Keratinocyte (primary cell): ENCODE results near the gene ARPC1A. TPM values are rescaled to one million over a fixed set of nuclear protein-coding genes. Genes with fewer than 3 reads are reported as not detected.

Experiments
- DNase-seq: peaks from one replicate; pipeline ENCODE4 v3.0.0-alpha.2; 2011; ENCODE audit warnings: low read depth, missing footprints, low spot score
- FAIRE-seq: peaks from 2 replicates; lab custom pipeline; 2011; peaks lifted over from hg19 to GRCh38; lab: Jason Lieb, UNC
- H2AFZ ChIP-seq: 2 replicates; pipeline ENCODE4 v1.6.0; 2012; ENCODE audit warnings: low read length, control low read depth, inconsistent platforms; ENCODE audit not compliant: control insufficient read depth
- H3K27ac ChIP-seq: 2 replicates; pipeline ENCODE4 v1.5.1; 2011; ENCODE audit warnings: low read length; ENCODE audit not compliant: control insufficient read depth, insufficient read depth
- H3K27me3 ChIP-seq: 3 replicates; pipeline ENCODE4 v1.6.0; 2011; ENCODE audit warnings: low read length; ENCODE audit not compliant: control insufficient read depth, insufficient read depth; ENCODE audit errors: extremely low read depth
- H3K36me3 ChIP-seq, 2 experiments: 2 replicates in 1 of 2; 3 replicates in 1 of 2; pipeline ENCODE4 v1.5.1; 2011; ENCODE audit warnings: low read length in 2 of 2, mild to moderate bottlenecking in 1 of 2; ENCODE audit not compliant: control insufficient read depth in 2 of 2, insufficient read depth in 2 of 2; ENCODE audit errors: extremely low read depth in 1 of 2
- H3K4me1 ChIP-seq: 3 replicates; pipeline ENCODE4 v1.5.1; 2011; ENCODE audit warnings: low read length; ENCODE audit not compliant: control insufficient read depth, insufficient read depth; ENCODE audit errors: extremely low read depth
- H3K4me2 ChIP-seq: 3 replicates; pipeline ENCODE4 v1.6.0; 2011; ENCODE audit warnings: low read depth, low read length; ENCODE audit not compliant: control insufficient read depth, insufficient read depth; ENCODE audit errors: extremely low read depth
- H3K4me3 ChIP-seq, 3 experiments: fragments of 200-600 bp in 1 of 3; sonication (generic) in 1 of 3; 2 replicates in 2 of 3; 3 replicates in 1 of 3; pipeline ENCODE4 v1.5.1; 2011 to 2016; ENCODE audit warnings: low read length in 3 of 3, mild to moderate bottlenecking in 3 of 3, control low read depth in 2 of 3, inconsistent platforms in 1 of 3, low read depth in 1 of 3, mixed read lengths in 1 of 3, mixed run types in 1 of 3, moderate library complexity in 1 of 3; ENCODE audit not compliant: control insufficient read depth in 2 of 3, insufficient read depth in 2 of 3; ENCODE audit errors: extremely low read depth in 1 of 3
- H3K79me2 ChIP-seq: 2 replicates; pipeline ENCODE4 v1.6.0; 2012; ENCODE audit warnings: low read length; ENCODE audit not compliant: control insufficient read depth, insufficient read depth
- H3K9ac ChIP-seq: 3 replicates; pipeline ENCODE4 v1.6.0; 2011; ENCODE audit warnings: low read length; ENCODE audit not compliant: control insufficient read depth, insufficient read depth; ENCODE audit errors: extremely low read depth
- H3K9me1 ChIP-seq: 3 replicates; pipeline ENCODE4 v1.6.0; 2011; ENCODE audit warnings: low read length; ENCODE audit not compliant: control insufficient read depth, insufficient read depth; ENCODE audit errors: extremely low read depth
- H3K9me3 ChIP-seq: 2 replicates; pipeline ENCODE4 v1.5.1; 2012; ENCODE audit warnings: low read depth, low read length; ENCODE audit not compliant: control insufficient read depth
- H4K20me1 ChIP-seq: 3 replicates; pipeline ENCODE4 v1.6.0; 2011; ENCODE audit warnings: low read length; ENCODE audit not compliant: control insufficient read depth, insufficient read depth; ENCODE audit errors: extremely low read depth
- CTCF ChIP-seq, 3 experiments: IDR thresholded peaks in 1 of 3; conservative IDR thresholded peaks in 1 of 3; optimal IDR thresholded peaks in 1 of 3; 2 replicates in 2 of 3; 3 replicates in 1 of 3; pipeline versions ENCODE3 to v1.5.1; 2011; ENCODE audit warnings: low read length in 3 of 3, mild to moderate bottlenecking in 3 of 3, moderate library complexity in 2 of 3, control low read depth in 1 of 3, inconsistent platforms in 1 of 3; ENCODE audit not compliant: insufficient read depth in 2 of 3; ENCODE audit errors: extremely low read depth in 1 of 3
- EZH2 ChIP-seq: IDR thresholded peaks from one replicate; pipeline ENCODE4 v1.6.1; 2012; ENCODE audit warnings: inconsistent platforms, mild to moderate bottlenecking, low read length, moderate library complexity
- dilution Hi-C: fragments of 300-500 bp; cut with MboI; formaldehyde crosslinking; loops from one replicate; pipeline ENCODE4 v1.7.0; 2020; ENCODE audit warnings: low sequenced_read_pairs; ENCODE audit not compliant: extremely low pct_ligation_motif_present
- polyA plus RNA-seq, 5 experiments: library from polyadenylated mRNA; depleted of rRNA in 3 of 5; stranded (reverse) in 3 of 5; stranded (forward) in 1 of 5; unstranded in 1 of 5; fragments of >200 nt; gene quantifications; 1 replicate in 1 of 5; 2 replicates in 3 of 5; 3 replicates in 1 of 5; pipeline versions ENCODE4 v1.2.1 to v1.2.3, GENCODE V29; 2011 to 2012; ENCODE audit warnings: missing spikeins in 2 of 5, low read depth in 1 of 5, low replicate concordance in 1 of 5

Gene ARPC1A
- polyA plus RNA-seq, 1 donor (not counting 4 experiments of a cell fraction or from before 2014, with no cell fraction given): 133 TPM

DNA sequence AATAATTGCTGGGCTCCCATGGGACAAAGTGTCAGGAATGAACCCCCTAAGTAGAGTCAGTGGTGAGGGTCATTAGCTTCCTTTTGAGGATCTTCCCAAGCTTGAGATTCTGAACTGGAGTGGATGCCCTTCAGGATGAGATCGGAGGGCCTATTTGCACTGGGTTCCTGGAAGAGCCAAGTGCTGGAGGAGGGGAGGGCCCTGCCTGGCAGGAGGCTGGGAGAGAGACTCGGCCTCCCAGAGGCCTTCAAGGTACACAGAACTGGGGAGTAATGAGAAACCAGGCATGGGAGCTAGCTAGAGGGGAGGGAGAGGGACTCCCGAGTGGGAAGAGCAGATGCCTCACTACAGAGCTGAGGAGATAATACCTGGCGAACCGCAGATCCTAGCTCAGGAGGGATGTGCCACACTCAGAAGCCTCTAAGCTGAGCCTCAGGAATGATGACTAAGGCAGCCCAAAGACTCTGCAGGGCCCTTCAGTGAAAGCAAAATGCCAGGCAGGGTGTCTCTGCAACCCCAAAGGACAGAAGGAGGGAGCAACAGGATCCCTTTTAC lies 73.3 kb downstream of the ARPC1A start:
- H3K27me3 ChIP-seq: no peaks in the 10 kb centered on the region
- no peaks in the 10 kb centered on the region for H3K4me1 ChIP-seq
- DNase-seq (no peak), FAIRE-seq (no peak)
- H2AFZ ChIP-seq: no peak overlapping the region
- H3K27ac ChIP-seq: no peak overlapping the region
- no peak overlapping the region for H3K4me3 ChIP-seq
- H3K9ac ChIP-seq: no peak overlapping the region
- no peak overlapping the region for H3K4me2 ChIP-seq
- H4K20me1 ChIP-seq: peaks cover 30% of the 10 kb centered on the region
- TF ChIP-seq CTCF (optimal IDR thresholded peaks at IDR 0.05 in 1 of 3, IDR thresholded peaks at IDR 0.05 in 1 of 3, conservative IDR thresholded peaks at IDR 0.05 in 1 of 3; ENCODE audit: extremely low read depth in 1 of 3, insufficient read depth in 2 of 3, low read length in 3 of 3) (no peak), EZH2 (no peak)
- dilution Hi-C loops: no loop called here
- no peaks in the 10 kb centered on the region for H3K9me1 ChIP-seq
- H3K79me2 ChIP-seq: peaks cover 17% of the 10 kb centered on the region
- H3K9me3 ChIP-seq: no peaks in the 10 kb centered on the region
- H3K36me3 ChIP-seq: peaks cover 46 to 68% of the 10 kb centered on the region in 2 experiments

DNA sequence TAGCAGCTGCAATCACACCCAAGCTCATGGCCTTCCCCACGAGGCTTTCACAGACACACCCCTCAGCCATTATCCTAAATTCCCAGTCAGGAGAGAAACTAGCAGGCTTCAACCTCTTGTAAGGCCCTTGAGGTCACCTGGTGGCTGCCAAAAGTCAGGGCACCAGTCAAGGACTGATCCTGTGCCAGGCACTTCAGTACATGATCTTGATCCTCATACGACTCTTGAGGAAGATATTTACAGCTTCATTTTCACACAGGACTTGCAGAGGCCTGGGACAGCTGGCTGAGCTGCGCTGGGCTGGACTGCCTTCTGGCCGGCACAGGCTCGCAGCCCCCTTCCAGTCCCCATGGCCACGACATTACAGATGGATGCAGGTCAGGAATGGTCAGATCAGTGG lies 73.9 kb downstream of the ARPC1A start:
- Histone ChIP-seq H3K9me1 (no peaks in the 10 kb centered on the region), H4K20me1 (peaks cover 31% of the 10 kb centered on the region), H3K27me3 (no peaks in the 10 kb centered on the region), H3K79me2 (peaks cover 23% of the 10 kb centered on the region), H3K4me1 (no peaks in the 10 kb centered on the region), H3K9ac (no peak overlapping the region), H3K4me2 (no peak overlapping the region), H2AFZ (no peak overlapping the region), H3K4me3 (no peak overlapping the region), H3K9me3 (no peaks in the 10 kb centered on the region), H3K27ac (no peak overlapping the region), H3K36me3 (peaks cover 48 to 70% of the 10 kb centered on the region in 2 experiments)
- DNase-seq: no peak
- FAIRE-seq: no peak
- TF ChIP-seq EZH2 (no peak), CTCF (optimal IDR thresholded peaks at IDR 0.05 in 1 of 3, IDR thresholded peaks at IDR 0.05 in 1 of 3, conservative IDR thresholded peaks at IDR 0.05 in 1 of 3; ENCODE audit: extremely low read depth in 1 of 3, insufficient read depth in 2 of 3, low read length in 3 of 3) (no peak)
- dilution Hi-C loops: no loop called here
